T-cell (primary cell): Measurements from ENCODE around the gene KCNK4. TPM values are rescaled to one million over a fixed set of nuclear protein-coding genes. Genes with fewer than 3 reads are reported as not detected.
A peak's percentile ranks its signal among the peaks of the same experiment; 100 is the strongest.

ENCODE experiments used
- ATAC-seq, 4 experiments: fragments of 200-7000 bp in 3 of 4; fragments of 150-1000 bp in 1 of 4; cut with Tn5 transposase; replicated peaks in 1 of 4; 1 replicate in 3 of 4; 2 replicates in 1 of 4; pipeline ENCODE4 v1.10.0; 2021; ENCODE audit warnings: moderate library complexity in 3 of 4, mild to moderate bottlenecking in 2 of 4, moderate number of reproducible peaks in 1 of 4
- CTCF ChIA-PET, 2 donors: fragments of 300-600 bp; sonication (Branson Sonifier 250); formaldehyde crosslinking; loops; one replicate each; lab custom pipeline; 2022; ENCODE audit warnings: antibody characterized with exemption in 2 of 2; lab: Charles Lee
- POLR2A ChIA-PET, 2 donors: fragments of 300-600 bp; sonication (Branson Sonifier 250); formaldehyde crosslinking; loops; one replicate each; lab custom pipeline; 2022; ENCODE audit warnings: antibody characterized with exemption in 2 of 2; lab: Charles Lee
- DNase-seq, 35 experiments: peaks; one replicate each; pipeline versions ENCODE4 v3.0.0 to v3.0.0-alpha.2; 2013 to 2023
- H3K27ac ChIP-seq: one replicate; pipeline ENCODE4 v1.5.1; 2013; ENCODE audit warnings: low read length
- H3K27me3 ChIP-seq, 2 experiments: replicated peaks in 1 of 2; 1 replicate in 1 of 2; 2 replicates in 1 of 2; pipeline versions ENCODE4 v1.6.1 to v1.7.0; 2013; ENCODE audit warnings: low read length in 1 of 2, mixed read lengths in 1 of 2; ENCODE audit not compliant: control insufficient read depth in 2 of 2, insufficient read depth in 2 of 2; ENCODE audit errors: extremely low read depth in 1 of 2
- H3K36me3 ChIP-seq, 2 donors: 1 replicate in 1 of 2; 2 replicates in 1 of 2; pipeline versions ENCODE4 v1.6.1 to v1.7.0; 2013; ENCODE audit warnings: low read length in 1 of 2; ENCODE audit not compliant: control insufficient read depth in 2 of 2, insufficient read depth in 1 of 2; ENCODE audit errors: extremely low read depth in 1 of 2
- H3K4me1 ChIP-seq, 2 experiments: 1 replicate in 1 of 2; 2 replicates in 1 of 2; pipeline versions ENCODE4 v1.6.1 to v1.7.0; 2013; ENCODE audit warnings: low read length in 2 of 2, mixed read lengths in 1 of 2; ENCODE audit not compliant: insufficient read depth in 2 of 2, control insufficient read depth in 1 of 2; ENCODE audit errors: extremely low read depth in 1 of 2
- H3K4me3 ChIP-seq, 2 donors: 1 replicate in 1 of 2; 2 replicates in 1 of 2; pipeline versions ENCODE4 v1.5.1 to v1.7.0; 2013; ENCODE audit warnings: mild to moderate bottlenecking in 2 of 2, low read length in 1 of 2, moderate library complexity in 1 of 2; ENCODE audit not compliant: control insufficient read depth in 1 of 2; ENCODE audit errors: extremely low read depth in 1 of 2
- H3K9me3 ChIP-seq: 2 replicates; pipeline ENCODE4 v1.7.0; 2013
- H3K27ac Mint-ChIP-seq, 2 donors: one replicate each; pipeline ENCODE4 v1.8.0; 2020 to 2021; ENCODE audit warnings: mild to moderate bottlenecking in 2 of 2, mixed read lengths in 2 of 2
- H3K27me3 Mint-ChIP-seq, 2 donors: one replicate each; pipeline ENCODE4 v1.8.0; 2021 to 2022; ENCODE audit warnings: mixed read lengths in 2 of 2
- H3K36me3 Mint-ChIP-seq: one replicate; pipeline ENCODE4 v1.8.0; 2021; ENCODE audit warnings: mixed read lengths
- H3K4me1 Mint-ChIP-seq, 3 donors: one replicate each; pipeline ENCODE4 v1.8.0; 2020 to 2022; ENCODE audit warnings: mixed read lengths in 3 of 3, mild to moderate bottlenecking in 1 of 3
- H3K4me3 Mint-ChIP-seq, 3 donors: one replicate each; pipeline ENCODE4 v1.8.0; 2020 to 2022; ENCODE audit warnings: mild to moderate bottlenecking in 3 of 3, mixed read lengths in 3 of 3, moderate library complexity in 3 of 3
- H3K9me3 Mint-ChIP-seq, 3 donors: one replicate each; pipeline ENCODE4 v1.8.0; 2020 to 2022; ENCODE audit warnings: mixed read lengths in 3 of 3
- WGBS: methylation state at CpG from one replicate; pipeline ENCODE4 v1.1.5; 2013; ENCODE audit warnings: missing lambda C conversion rate; ENCODE audit not compliant: insufficient coverage; 5-methylcytosine and 5-hydroxymethylcytosine counted together
- total RNA-seq, 35 experiments: library from RNA in 6 of 35; stranded (reverse) in 6 of 35; fragments of 120-200 nt in 1 of 35; gene quantifications; one replicate each; pipeline versions ENCODE4 v1.2.1 to v1.2.4 and lab custom pipeline; 2013 to 2026

KCNK4 gene
- total RNA-seq, 5 donors from 2014 or later (not counting 1 experiment from before 2014, with no cell fraction given): 0.22 to 0.35 (median 0.33) TPM; not detected in 2

GRCh38 chr11:64281957-64282770 lies 8.9 kb upstream of the KCNK4 start:
- peaks cover under 1 to 14% of the 10 kb centered on the region in 2 donors for H3K36me3 ChIP-seq
- WGBS: 100% methylated on average over 4 of the region's 22 CpGs
- no peaks in the 10 kb centered on the region for H3K27me3 Mint-ChIP-seq

GRCh38 chr11:64283092-64283491 lies 8.0 kb upstream of the KCNK4 start:
- H3K27me3 Mint-ChIP-seq: no peaks in the 10 kb centered on the region
- no peak for DNase-seq
- peaks cover 19 to 27% (median 25%) of the 10 kb centered on the region in 3 donors for H3K4me1 Mint-ChIP-seq
- Histone ChIP-seq H3K27me3 (no peaks in the 10 kb centered on the region), H3K4me1 (peaks cover 4 to 37% of the 10 kb centered on the region in 2 experiments), H3K4me3 (no peak overlapping the region), H3K36me3 (peaks cover 0 to 12% of the 10 kb centered on the region in 2 donors), H3K27ac (no peak overlapping the region), H3K9me3 (no peaks in the 10 kb centered on the region)
- no peak for ATAC-seq
- CTCF ChIA-PET: interaction anchor here (0.5 to 3.7 kb wide), 4 partner anchors 11 to 34 kb away, joined by 4 to 16 read pairs (median 4); no protein-coding TSS in a partner anchor
- H3K9me3 Mint-ChIP-seq: no peaks in the 10 kb centered on the region
- peak overlapping the region; percentile 34 to 86 (median 84) for H3K4me3 Mint-ChIP-seq
- no peak overlapping the region for H3K27ac Mint-ChIP-seq
- peaks cover 11% of the 10 kb centered on the region for H3K36me3 Mint-ChIP-seq
- POLR2A ChIA-PET: interaction anchor here (0.5 to 1.3 kb wide), 4 partner anchors 11 to 106 kb away, joined by 3 to 6 read pairs (median 4); no protein-coding TSS in a partner anchor
- 96% methylated on average over 3 of the region's 3 CpGs for WGBS

More at GRCh38 chr11:64281957-64282770, 8.9 kb upstream of the KCNK4 start:
- H3K27ac Mint-ChIP-seq: no peak overlapping the region
- no peak for ATAC-seq
- H3K9me3 Mint-ChIP-seq: no peaks in the 10 kb centered on the region
- no peak overlapping the region for H3K4me3 ChIP-seq
- no peaks in the 10 kb centered on the region for H3K9me3 ChIP-seq
- ChIA-PET POLR2A (no interaction called here), CTCF (interaction anchor here (0.9 to 1.5 kb wide), 2 partner anchors 10 to 19 kb away, joined by 4 read pairs; no protein-coding TSS in a partner anchor)
- no peak overlapping the region for H3K4me3 Mint-ChIP-seq
- no peak overlapping the region for H3K27ac ChIP-seq
- H3K27me3 ChIP-seq: no peaks in the 10 kb centered on the region
- H3K4me1 Mint-ChIP-seq: peaks cover 19 to 27% (median 25%) of the 10 kb centered on the region in 3 donors
- peaks cover 11% of the 10 kb centered on the region for H3K36me3 Mint-ChIP-seq
- DNase-seq: no peak
- peaks cover 4 to 37% of the 10 kb centered on the region in 2 experiments for H3K4me1 ChIP-seq

- WGBS: 5% methylated on average over 33 of the region's 44 CpGs
- peak; percentile 79 to 83 (median 80) for ATAC-seq
- H3K27me3 ChIP-seq: peaks cover 0 to under 1% of the 10 kb centered on the region in 2 experiments
- peak; percentile 81 to 94 (median 89) for DNase-seq
- Mint-ChIP-seq H3K9me3 (no peaks in the 10 kb centered on the region), H3K27ac (peak within 1 kb of the TSS; percentile 92 to 95), H3K4me1 (peaks cover 19 to 27% (median 25%) of the 10 kb centered on the region in 3 donors), H3K4me3 (peak within 1 kb of the TSS; percentile 84 to 86 (median 85)), H3K27me3 (no peaks in the 10 kb centered on the region), H3K36me3 (peaks cover 5% of the 10 kb centered on the region)
- H3K36me3 ChIP-seq: peaks cover 0 to 7% of the 10 kb centered on the region in 2 donors
- peak within 1 kb of the TSS; percentile 76 to 87 for H3K4me3 ChIP-seq
- H3K9me3 ChIP-seq: no peaks in the 10 kb centered on the region
- ChIA-PET CTCF (interaction anchor here (0.6 to 3.7 kb wide), 10 partner anchors 13 to 98 kb away, joined by 3 to 16 read pairs (median 6); partner anchors contain the start of genes CATSPERZ (in 1 of the 2), FKBP2 (in 1 of the 2), PRDX5 (in 1 of the 2) and STIP1 (in 1 of the 2)), POLR2A (interaction anchor here (0.5 to 1.7 kb wide), 7 partner anchors 9 to 43 kb away, joined by 3 to 6 read pairs (median 5); partner anchors contain the start of genes FKBP2 (in 1 of the 2), PRDX5 (in 1 of the 2) and TRMT112 (in 1 of the 2))
- H3K4me1 ChIP-seq: peaks cover 4 to 37% of the 10 kb centered on the region in 2 experiments
- H3K27ac ChIP-seq: peak within 1 kb of the TSS; percentile 100
Measured at GRCh38 chr11:64284048-64284961, 6.8 kb upstream of the KCNK4 start, which contains the start of gene BAD. BAD (minus strand) TSS chr11:64284665; CDS start chr11:64284368, 297 bp downstream.

- under 1% methylated on average over 92 of the region's 102 CpGs for WGBS
- peak within 1 kb of the TSS; percentile 84 to 86 (median 85) for H3K4me3 Mint-ChIP-seq
- H3K4me1 Mint-ChIP-seq: peaks cover 19 to 27% (median 25%) of the 10 kb centered on the region in 3 donors
- POLR2A ChIA-PET: interaction anchor here in 1 of 2 donors (0.6 to 1.7 kb wide), 6 partner anchors 13 to 99 kb away, joined by 3 to 6 read pairs (median 4); partner anchors contain the start of genes FKBP2, PRDX5, STIP1 and TRMT112
- no peaks in the 10 kb centered on the region for H3K9me3 Mint-ChIP-seq
- H3K27ac Mint-ChIP-seq: peak within 1 kb of the TSS; percentile 92 to 95
- peaks cover 0 to 7% of the 10 kb centered on the region in 2 donors for H3K36me3 ChIP-seq
- CTCF ChIA-PET: interaction anchor here (0.6 to 3.7 kb wide), 11 partner anchors 14 to 99 kb away, joined by 3 to 16 read pairs (median 5); partner anchors contain the start of genes CATSPERZ (in 1 of the 2), FKBP2 (in 1 of the 2), PRDX5 (in 1 of the 2) and STIP1 (in 1 of the 2)
- peaks cover 0 to under 1% of the 10 kb centered on the region in 2 donors for H3K27me3 Mint-ChIP-seq
- peaks cover 0 to 9% of the 10 kb centered on the region in 2 experiments for H3K27me3 ChIP-seq
- ATAC-seq (peak; percentile 70 to 77 (median 74)), DNase-seq (peak; percentile 81 to 97 (median 91))
- H3K27ac ChIP-seq: peak within 1 kb of the TSS; percentile 100
- H3K4me1 ChIP-seq: peaks cover 4 to 37% of the 10 kb centered on the region in 2 experiments
- peak within 1 kb of the TSS; percentile 76 to 87 for H3K4me3 ChIP-seq
- peaks cover 5% of the 10 kb centered on the region for H3K36me3 Mint-ChIP-seq
- no peaks in the 10 kb centered on the region for H3K9me3 ChIP-seq
Measured at GRCh38 chr11:64284962-64285884, 5.9 kb upstream of the KCNK4 start, which contains the start of gene GPR137. GPR137 (plus strand) TSS chr11:64285848; CDS start chr11:64286525, 677 bp downstream.
